ENCODE results near the gene AGER.
"Not testable (repeated sequence)": the region's sequence is repeated elsewhere in the genome, so short reads cannot be mapped to it uniquely, and the experiment has no call there.

DNA sequence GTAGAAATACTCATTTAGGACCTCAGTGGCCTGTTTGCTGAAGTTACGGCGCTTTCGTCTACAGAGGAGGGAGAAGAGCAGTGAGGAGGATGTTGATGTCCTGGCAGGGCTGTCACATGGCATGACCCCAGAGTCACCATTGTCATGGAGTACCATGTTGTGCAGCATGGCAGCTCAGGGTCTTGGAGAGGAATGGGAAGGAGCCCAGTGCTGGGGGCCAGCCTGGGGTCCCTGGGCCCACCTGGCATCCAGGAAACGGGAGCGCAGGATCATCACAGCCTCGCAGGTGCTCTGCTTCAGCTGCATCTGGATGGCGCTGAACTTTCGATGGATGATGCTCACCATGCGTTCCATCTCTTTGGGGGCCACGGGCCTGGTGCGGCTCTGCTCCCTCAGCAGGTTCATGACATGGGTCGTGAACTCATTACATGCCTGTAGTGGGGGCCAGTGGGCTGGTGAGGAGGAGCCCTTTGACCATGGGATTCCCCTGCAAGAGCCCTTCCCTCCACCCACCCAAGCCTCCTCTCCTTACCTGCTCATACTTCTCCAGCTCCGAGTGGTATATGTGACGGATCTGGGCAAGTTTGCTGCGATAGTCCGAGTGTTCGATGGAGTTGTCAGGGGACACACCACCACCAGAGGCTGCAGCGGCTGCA is 3.8 kb upstream of the AGER start:
- not testable (repeated sequence) for TF ChIP-seq POLR2A (IDR thresholded peaks at IDR 0.05)
- TF ChIP-seq, protein P1, sequence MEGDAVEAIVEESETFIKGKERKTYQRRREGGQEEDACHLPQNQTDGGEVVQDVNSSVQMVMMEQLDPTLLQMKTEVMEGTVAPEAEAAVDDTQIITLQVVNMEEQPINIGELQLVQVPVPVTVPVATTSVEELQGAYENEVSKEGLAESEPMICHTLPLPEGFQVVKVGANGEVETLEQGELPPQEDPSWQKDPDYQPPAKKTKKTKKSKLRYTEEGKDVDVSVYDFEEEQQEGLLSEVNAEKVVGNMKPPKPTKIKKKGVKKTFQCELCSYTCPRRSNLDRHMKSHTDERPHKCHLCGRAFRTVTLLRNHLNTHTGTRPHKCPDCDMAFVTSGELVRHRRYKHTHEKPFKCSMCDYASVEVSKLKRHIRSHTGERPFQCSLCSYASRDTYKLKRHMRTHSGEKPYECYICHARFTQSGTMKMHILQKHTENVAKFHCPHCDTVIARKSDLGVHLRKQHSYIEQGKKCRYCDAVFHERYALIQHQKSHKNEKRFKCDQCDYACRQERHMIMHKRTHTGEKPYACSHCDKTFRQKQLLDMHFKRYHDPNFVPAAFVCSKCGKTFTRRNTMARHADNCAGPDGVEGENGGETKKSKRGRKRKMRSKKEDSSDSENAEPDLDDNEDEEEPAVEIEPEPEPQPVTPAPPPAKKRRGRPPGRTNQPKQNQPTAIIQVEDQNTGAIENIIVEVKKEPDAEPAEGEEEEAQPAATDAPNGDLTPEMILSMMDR (IDR thresholded peaks at IDR 0.05) = not testable (repeated sequence)
